GM10847 (cell line): Measurements from ENCODE around the gene FCHSD2.

Experiments used
- POLR2A ChIP-seq: IDR thresholded peaks from 2 replicates; pipeline ENCODE4 v1.6.1; 2011; ENCODE audit not compliant: insufficient read length; ENCODE audit errors: extremely low read depth

The FCHSD2 gene

GRCh38 chr11:72958791-72959190 is 183.3 kb downstream of the FCHSD2 start:
- TF ChIP-seq POLR2A, result no peak

GRCh38 chr11:72955466-72955865 is 186.7 kb downstream of the FCHSD2 start:
- no peak for TF ChIP-seq POLR2A

GRCh38 chr11:72954860-72955259 is 187.3 kb downstream of the FCHSD2 start:
- no peak for TF ChIP-seq POLR2A

GRCh38 chr11:72953637-72954036 is 188.5 kb downstream of the FCHSD2 start:
- TF ChIP-seq POLR2A, result no peak

GRCh38 chr11:72951888-72952287 is 190.2 kb downstream of the FCHSD2 start:
- TF ChIP-seq POLR2A, result no peak

GRCh38 chr11:72951193-72951592 is 190.9 kb downstream of the FCHSD2 start:
- no peak for TF ChIP-seq POLR2A

- no peak for TF ChIP-seq POLR2A
These were observed 191.4 kb downstream of the FCHSD2 start for GRCh38 chr11:72950685-72951084.

GRCh38 chr11:72947229-72947628 is 194.9 kb downstream of the FCHSD2 start:
- no peak for TF ChIP-seq POLR2A

- no peak for TF ChIP-seq POLR2A
These were observed 198.5 kb downstream of the FCHSD2 start for GRCh38 chr11:72943664-72944063.

- TF ChIP-seq POLR2A, result no peak
These were observed 201.7 kb downstream of the FCHSD2 start for GRCh38 chr11:72940417-72940816.

GRCh38 chr11:72939031-72939430 is 203.1 kb downstream of the FCHSD2 start:
- no peak for TF ChIP-seq POLR2A

- TF ChIP-seq POLR2A, result no peak
These were observed 204.7 kb downstream of the FCHSD2 start for GRCh38 chr11:72937439-72937838.

GRCh38 chr11:72935700-72936099 is 206.4 kb downstream of the FCHSD2 start:
- TF ChIP-seq POLR2A, result no peak

GRCh38 chr11:72932132-72932570 is 210.0 kb downstream of the FCHSD2 start:
- no peak for TF ChIP-seq POLR2A

GRCh38 chr11:72930008-72930407 is 212.1 kb downstream of the FCHSD2 start:
- no peak for TF ChIP-seq POLR2A

- TF ChIP-seq POLR2A, result no peak
These were observed 212.9 kb downstream of the FCHSD2 start for GRCh38 chr11:72929256-72929655.

- no peak for TF ChIP-seq POLR2A
These were observed 214.7 kb downstream of the FCHSD2 start for GRCh38 chr11:72927380-72927779.

- no peak for TF ChIP-seq POLR2A
These were observed 216.0 kb downstream of the FCHSD2 start for GRCh38 chr11:72926076-72926475.
